IPS DF 19.7 (cell line): ENCODE results near the gene TP53AIP1.

Experiments
- DNase-seq: peaks from one replicate; pipeline ENCODE4 v3.0.0-alpha.2; 2013; ENCODE audit warnings: low read depth, low spot score

Gene TP53AIP1

DNA sequence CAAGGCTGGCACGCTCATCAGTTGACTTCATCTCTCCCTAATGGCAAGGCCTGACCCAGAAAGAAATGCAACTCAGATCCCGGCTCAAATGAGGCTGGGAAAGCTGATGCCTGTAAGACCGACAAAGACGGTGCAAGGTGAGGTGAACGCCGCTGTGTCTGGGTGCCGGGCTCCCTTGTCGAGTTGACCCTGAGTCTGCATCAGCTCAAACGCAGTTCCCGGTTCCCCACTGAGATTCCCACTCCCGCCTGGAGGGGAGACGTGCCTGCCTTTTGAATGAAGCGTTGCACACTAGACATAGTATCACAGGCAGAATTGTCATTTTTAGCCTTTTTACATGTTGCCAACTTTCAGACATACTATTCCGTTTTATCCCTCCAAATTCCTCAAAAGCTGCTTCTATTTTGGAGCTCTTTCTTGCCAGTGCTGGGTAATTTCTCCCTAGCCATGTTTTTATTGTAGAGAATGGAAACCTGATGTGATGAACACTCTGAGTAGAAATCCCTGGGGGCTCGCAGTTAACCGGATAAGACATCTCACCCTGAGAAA lies 831 bp upstream of the TP53AIP1 start:
- DNase-seq = no peak

DNA sequence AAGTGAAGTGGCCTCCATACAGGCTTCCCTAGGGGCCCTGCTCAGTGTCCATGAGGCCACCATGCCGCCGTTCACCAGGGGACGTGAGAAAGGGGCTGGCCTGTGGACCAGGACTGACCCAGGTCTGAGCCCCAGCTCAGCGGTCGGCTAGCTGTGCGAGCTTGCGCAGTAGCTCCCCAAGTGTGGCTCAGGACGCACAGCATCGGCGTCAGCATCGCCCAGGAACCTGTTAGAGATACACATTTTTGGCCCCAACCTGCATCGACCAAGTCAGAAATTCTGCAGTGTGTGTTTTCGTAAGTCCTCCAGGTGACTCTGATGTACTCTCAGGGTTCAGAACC lies 429 bp downstream of the TP53AIP1 start:
- DNase-seq = no peak

DNA sequence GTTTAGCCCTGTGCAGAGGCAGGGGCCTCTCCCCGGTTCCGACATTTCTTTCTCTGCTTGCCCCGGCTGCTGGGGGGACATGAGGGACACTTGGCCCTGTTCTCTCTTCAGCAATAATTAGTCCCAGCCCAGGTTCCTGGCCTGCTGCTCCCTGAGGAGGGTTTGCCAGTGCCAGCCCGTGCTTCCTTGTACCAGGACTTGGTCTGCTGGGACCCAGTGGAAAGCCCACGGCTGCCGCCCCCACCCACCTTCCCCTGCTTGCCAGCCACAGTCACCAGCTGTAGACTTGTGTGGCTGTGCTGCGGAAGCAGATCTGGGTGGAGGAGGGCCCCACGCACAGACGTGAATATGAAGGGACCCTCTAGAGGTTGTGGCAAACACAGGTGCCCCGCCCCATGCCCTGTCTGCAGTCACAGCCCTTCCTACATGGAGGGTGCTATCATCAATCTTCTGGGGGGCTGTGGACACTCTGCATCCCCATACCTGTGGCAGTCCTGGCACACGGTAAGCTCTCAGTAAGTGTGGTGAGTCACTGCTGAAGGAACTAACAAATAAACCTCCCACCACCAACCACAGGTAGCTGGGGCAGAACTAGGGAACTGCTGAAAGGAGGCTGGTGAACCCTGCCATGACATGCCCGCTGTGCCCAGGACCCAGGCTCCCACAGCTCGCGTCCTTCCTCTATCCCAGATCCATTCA lies 949 bp downstream of the TP53AIP1 start:
- no peak for DNase-seq

DNA sequence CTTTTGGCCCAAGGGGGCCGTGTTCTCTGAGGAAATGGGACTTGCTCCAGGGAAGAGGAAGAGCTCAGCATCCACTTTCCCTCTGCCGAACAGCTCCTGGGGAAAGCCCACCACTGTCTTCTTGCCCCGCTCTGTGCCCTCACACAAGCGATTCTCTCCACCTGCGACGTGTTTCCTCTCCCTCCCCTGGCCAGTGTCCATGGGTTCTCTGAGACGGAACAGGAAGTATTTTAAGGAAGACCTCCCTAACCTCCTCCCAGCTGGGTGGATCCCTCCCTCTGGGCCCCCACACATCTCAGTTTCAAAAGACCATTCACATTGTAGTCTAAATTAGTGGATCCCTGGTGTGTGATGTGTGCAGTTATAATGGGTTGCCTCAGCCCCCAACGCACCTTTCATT lies 1.6 kb downstream of the TP53AIP1 start:
- DNase-seq = no peak

DNA sequence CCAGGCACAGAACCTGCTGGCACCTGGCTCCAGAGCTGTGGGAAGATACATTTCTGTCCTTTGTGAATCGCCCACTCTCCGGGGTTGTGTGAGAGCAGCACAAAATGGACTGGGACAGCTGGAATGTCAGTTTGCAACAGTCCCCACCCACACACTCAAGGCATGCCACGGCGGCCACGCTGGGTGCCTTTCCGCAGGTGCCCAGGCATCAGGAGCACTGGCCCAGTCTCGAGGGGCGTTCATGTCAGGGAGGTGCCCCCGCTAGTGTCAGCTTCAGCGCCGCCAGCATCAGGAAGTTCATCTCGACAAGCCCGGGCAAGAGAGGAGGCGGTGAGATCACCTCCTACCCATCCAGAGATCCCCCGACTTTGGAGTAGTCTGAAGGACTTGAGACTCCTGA lies 2.1 kb downstream of the TP53AIP1 start:
- DNase-seq = no peak

DNA sequence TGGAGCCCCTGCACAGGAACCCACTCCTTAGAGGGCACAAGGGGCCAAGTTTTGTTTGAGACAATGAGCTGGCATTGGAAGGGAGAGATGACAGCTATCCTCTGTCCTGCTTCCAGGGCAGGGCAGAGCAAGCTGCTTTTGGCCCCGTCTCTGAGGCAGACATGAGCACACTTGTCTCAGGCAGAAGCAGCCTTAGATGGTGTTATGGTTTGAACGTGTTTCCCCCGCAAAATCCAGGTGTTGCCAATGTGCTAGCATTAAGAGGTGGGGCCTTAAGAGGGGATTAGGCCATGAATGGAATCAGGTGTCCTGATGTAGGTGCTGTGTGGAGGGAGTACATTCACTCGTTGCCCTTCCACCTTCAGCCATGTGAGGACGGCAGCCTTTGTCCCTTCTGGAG lies 2.5 kb downstream of the TP53AIP1 start:
- DNase-seq = no peak

DNA sequence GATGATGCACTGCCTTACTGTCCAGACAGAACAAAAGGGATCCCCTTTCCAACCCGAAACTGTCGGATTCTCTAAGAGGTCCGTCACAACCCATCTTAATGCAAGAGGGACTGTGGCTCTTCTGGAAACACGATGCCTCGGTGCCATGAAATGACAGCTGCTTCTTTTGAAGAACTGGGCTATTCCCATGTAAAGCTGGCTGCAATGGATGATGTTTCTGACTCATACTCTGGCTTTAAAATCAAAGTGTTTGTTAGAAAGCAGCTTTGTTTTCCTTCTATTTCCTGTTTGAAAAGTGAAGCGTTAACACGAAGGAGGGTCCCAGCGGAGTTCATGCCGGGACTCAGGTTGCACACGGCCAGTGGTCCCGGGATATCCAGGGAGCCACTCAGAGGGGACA lies 3.1 kb downstream of the TP53AIP1 start:
- no peak for DNase-seq

DNA sequence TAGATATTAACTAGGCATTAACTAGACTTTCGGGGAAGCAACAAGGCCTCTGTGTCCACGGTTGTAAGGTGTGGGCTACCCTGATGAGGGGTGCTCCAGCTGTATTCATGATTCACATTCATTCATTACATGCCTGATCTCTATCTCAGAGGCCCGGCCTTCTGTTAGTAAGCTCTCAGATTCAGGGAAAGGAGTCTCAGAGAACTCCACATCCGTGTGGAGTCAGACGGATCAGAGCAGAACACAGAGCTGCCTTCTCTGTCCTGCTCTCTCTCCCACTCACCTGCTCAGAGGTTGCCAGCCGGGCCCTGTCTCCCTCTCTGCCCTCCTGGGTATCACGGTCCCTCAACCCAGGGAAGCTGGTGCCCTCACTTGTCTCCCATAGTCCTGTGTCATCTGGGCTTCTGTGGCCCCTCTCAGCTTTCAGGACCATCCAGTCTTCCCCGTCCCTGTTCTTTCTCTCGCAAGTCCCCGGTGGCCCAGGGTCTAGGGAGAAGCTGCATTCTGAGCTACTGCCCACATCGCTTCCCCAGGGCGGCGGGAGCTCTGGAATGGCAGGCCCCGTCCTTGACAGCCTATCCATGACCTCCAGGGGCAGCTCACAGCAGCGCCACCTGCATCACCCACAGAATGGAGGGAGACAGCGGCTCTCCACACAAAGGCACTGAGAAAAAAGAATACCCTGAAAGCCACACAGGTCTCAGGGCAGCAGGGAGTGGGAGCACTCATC lies 4.3 kb downstream of the TP53AIP1 start:
- DNase-seq = no peak

DNA sequence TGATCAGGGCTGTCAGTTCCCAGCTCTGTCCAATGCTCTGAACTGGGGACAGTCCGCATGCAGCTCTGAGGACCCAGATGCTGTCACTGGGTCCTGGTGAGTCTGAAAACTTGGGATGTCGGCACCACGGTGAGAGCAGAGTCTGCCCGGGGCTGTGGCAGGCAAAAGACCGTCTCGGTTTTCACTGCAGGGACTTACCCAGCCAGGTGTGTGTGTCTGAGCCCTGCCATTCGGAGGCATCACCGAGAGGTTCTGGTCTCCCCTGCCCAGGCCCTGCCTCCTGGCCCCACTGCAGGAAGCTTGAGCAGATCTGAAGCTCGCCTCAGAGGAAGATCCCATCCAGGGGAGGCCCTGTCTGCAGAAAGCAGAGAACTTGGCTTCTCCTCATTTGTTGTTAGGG lies 5.2 kb downstream of the TP53AIP1 start:
- DNase-seq = no peak

DNA sequence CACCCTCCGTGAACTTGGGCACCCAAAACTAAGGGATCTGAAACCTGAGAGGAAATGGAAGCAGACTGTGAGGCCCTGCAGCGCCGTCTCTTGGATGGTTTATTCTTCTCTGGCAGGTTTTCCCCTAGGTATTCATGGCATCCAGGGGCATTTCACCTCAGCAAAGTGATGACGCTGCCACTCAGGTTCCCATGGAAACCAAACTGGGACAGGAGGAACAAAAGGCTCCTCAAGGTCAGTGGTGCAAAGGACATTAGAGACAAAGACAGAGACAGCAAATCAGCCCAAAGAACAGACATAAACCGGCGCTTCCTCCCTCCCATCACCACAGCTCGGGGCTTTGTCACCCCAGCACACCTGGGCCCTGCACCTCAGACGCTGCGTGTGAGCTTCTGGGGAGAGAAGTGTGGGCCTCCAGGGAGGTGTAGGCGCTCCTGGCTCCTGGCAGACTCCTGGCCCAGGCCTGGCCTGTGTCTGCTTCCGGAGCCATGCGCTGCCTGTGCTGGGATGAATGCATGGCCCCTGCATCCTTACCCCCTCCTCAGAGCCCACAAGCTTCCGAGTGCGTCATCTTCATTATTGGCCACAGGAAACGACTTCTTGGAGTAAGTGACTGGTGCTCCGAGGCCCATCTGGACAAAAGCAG lies 5.9 kb downstream of the TP53AIP1 start:
- peak; percentile 78 for DNase-seq

DNA sequence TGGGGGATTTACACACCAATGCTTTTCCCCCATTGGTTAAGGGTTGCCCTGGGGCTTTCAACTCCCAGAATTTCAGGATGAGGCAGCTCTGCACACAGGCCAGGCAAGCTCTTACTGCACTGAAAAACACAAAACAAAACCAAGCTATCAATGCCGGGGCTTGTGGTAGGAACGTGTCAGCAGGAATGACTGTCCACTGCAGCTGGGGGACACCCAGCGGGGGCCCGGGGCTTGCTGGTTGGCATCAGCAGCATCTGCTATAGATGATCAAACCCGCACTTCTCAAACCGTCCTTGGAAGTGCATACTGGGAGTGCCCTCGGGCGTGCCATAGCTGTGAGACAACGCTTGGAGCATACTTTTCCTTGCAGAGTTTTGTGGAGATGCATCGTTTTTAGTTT lies 7.7 kb downstream of the TP53AIP1 start:
- DNase-seq = no peak

DNA sequence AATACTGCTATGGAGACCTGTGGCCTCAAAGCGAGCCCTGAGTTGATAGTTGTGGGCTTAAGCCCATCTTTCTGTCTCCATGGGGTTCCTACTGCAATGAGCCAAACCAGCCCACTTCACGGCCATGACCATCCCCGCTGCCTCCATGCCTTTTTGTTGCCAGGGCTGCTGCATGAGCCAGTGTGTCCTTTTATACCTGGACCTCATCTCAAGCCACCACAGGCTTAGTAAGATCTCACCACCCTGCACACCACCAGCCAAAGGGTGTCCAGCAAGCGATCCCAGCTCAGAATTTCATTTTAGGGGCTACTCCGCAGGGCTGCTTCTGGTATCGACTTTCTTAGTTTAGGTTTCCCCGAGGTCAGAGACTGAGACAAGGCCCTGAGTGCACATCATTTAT lies 8.3 kb downstream of the TP53AIP1 start:
- DNase-seq = no peak

DNA sequence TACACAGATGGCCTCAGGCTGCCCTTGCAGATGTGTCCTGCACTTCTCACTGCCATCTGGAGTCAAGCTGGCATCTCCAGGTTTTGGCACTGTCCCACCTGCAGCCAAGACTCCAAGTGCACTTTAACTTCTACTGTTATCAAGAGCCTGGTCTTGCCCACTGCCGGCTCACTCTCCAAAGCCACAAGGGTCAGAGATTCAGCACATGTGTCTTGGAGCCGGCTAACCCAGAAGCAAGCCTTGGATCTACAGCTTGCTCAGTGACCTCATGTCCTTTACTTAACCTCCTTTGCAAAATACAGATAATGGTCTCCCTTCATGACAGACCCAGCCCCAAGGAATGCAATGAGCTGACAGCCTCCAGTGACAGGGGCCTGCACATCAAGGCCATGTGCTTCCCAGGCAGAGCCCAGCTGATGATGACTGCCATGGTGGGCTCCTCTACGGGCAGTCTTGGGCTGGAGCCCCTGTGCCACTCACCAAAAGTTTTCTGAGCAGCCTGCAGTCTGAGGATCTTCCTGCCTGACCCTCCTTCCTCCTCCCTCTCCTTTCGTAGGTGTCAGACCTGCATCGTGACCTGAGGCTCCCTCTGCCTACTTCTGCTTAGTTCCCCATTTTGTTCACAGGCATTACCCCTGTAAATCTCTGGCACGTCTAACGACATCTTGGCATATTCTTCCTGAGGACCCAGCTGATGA lies 9.0 kb downstream of the TP53AIP1 start:
- no peak for DNase-seq

DNA sequence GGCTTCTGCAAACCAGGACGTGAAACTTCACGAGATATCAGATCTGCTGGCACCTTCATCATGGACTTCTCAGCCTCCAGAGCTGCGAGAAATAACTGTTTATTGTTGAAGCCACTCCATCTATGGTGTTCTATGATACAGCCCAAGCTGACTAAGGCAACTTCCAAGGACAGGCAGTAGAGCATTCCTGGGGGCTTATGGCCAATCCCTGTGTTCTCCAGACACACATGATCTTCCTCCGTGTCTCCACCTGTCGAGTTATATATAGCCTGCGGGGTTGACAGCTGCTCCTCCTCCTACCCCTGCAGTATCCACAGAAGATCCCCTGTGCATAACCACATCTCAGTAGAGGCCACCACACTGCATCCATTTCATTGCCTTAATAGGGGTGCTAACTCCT lies 11.0 kb downstream of the TP53AIP1 start:
- DNase-seq = no peak

DNA sequence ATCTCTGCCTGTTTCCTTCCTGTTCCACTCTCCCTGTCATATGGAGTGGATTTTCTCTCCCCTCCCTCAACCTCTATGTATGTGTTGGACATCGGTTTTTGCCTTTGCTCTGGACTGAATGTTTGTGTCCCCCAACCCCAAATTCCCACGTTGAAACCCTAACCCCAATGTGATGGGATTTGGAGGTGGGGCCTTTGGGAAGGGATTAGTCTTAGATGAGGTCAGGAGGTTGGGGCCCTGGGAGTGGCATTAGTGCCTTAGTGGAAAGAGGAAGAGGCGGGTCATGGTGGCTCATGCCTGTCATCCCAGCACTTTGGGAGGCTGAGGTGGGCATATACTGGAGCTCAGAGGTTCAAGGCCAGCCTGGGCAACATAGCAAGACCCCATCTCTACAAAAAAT lies 11.6 kb downstream of the TP53AIP1 start:
- no peak for DNase-seq

DNA sequence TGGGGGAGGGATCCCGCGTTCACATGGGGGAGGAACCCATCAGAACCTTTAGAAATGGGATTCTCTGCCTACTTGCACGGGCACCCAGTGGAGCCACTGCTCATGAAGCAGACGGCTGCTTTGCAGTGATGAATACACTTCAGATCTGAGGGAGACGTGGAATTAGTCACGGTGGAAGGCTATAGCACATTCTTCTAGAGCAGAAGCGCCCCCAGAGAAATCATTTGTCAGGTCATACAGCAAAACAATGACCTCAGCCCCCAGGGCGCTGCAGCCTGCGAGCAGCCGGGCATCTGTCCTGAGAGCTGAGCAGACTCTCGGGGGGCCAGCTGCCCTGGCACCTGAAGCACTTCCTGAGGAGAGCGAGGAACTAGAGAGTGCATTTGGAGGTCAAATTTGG lies 12.7 kb downstream of the TP53AIP1 start:
- DNase-seq = no peak

DNA sequence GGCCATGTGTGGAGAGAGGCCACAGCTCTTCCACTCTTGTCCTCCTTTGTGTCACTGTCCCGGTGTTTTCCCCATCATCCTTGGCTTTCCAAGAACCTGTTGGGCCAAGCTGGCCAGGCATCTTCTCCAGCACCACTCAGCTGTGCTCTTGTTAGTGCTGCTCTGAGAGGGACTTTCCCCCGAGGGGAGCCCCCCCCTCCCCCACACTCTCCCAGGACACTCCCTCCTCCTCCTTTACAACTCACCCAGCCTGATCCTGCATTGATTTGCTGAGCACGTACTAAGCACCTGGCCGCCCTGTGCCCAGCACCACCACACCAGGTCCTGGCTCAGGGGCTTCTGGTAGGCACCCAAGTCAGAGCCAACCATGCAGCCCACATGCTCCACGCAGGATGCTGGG lies 13.2 kb downstream of the TP53AIP1 start:
- no peak for DNase-seq

DNA sequence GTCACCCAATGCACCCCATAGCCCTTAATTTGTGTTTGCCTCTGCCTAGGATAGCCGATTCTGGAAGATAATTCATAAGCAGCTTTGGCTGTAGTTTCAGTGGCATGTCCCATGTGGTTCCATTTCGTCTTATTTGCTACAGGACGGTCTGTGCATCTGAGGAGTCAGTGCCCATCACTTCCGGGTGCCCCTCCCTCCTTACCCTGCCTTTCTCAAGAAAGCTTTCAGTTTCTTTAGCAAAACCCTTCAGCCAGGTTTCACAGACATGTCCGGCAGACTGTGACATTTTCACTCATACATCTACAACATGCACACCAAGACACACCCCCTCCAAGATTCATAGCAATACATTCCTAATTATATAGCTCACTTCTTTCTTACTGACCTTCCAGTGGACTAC lies 14.3 kb downstream of the TP53AIP1 start:
- DNase-seq = no peak

DNA sequence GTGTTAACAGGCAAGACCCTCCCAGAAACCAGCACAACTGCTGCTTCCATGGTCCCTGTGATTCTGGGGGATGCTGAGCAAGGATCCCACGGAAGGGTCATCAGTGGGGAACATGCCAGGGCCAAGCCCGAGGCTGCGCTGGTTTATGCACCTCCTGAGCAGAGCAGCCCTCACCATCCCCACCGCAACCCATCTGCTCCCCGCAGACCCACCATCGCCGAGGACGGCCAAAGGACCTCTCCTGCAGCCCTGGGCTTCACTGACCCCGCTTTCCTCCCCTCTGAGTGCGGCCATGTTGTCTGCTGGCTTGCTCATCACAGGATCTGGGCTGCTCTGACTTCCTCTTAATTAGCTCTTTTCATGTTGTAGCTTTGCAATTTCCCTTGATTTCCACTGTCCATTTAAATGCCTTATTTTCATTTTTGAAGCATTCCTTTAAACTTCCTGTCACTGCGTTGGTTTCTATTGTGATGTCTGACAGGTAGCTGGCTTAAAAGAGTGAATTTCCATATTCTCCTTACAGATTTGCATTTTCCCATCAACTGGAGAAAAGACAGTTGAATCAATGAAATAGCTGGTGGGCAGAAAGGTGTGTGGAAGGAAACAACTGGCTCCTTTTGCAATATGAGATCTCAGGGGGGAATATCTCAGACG lies 14.9 kb downstream of the TP53AIP1 start:
- DNase-seq = no peak

DNA sequence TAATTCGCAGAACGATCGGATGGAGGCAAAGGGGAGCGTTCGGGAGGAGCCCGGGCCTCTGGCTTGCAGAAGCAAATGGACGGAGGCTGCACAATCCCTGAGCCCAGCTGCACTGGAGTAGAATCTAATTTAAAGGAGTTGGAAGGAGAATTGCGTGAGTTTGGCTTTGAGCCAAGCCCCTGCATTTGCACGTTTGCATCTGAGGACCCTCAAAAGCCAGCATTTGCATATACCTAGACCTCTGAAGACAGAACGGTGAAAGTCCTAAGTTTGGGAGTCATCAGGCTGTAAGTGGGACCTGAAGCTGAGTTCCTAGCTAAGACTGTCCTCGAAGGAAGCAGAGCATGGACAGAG lies 15.6 kb downstream of the TP53AIP1 start:
- DNase-seq = no peak

DNA sequence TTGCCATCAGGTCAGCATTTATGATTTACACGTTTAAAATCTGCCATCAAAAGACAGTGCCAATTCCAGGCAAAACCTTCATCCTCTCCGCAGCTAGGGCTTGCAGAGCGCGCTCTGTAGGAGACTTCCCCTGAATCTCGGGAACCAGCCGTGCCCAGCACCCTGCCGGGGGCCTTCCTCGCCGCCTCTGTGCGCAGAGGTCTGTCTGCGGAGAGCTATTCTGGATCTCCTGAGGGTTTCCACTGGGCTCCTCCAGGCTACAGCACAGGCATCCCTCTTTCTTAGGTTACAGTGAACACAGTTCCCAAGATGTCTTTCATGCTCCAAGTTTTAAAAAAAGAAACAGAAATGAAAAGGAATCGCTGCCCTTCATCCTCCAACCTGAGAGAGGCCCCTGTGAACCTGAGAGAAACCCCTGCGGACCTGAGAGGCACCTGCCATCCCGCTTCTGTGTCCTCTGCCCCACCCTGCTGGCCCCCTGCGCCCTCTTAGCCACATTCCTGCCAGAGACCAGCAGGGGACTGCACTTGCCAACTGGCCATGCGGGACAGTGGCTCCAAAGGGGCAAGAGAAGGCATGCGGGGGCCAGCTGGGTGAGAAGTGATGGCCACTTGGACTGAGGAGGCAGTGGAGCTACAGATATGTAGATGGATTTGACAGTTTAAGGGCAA lies 16.1 kb downstream of the TP53AIP1 start:
- DNase-seq = no peak
